Heart right ventricle (tissue), 16 donors: Measurements from ENCODE around the gene TPSD1. TPM values are rescaled to one million over a fixed set of nuclear protein-coding genes. Genes with fewer than 3 reads are reported as not detected.

ENCODE experiments used
- ATAC-seq, 8 donors: fragments of 200-7000 bp; cut with Tn5 transposase; one replicate each; pipeline ENCODE4 v1.9.1; 2020; ENCODE audit warnings: mild to moderate bottlenecking in 8 of 8, moderate library complexity in 8 of 8, moderate number of reproducible peaks in 1 of 8
- DNase-seq, 2 donors: peaks; one replicate each; pipeline ENCODE4 v3.0.0-alpha.2; 2020
- H3K27ac ChIP-seq, 10 donors: fragments of 200-600 bp; sonication (generic) in 2 of 10; one replicate each; pipeline versions ENCODE4 v1.5.0 to v1.8.0; 2020 to 2022; ENCODE audit warnings: mild to moderate bottlenecking in 3 of 10
- H3K27me3 ChIP-seq, 7 donors: fragments of 200-600 bp; one replicate each; pipeline ENCODE4 v1.8.0; 2021 to 2022; ENCODE audit warnings: mild to moderate bottlenecking in 2 of 7
- H3K36me3 ChIP-seq, 9 donors: fragments of 200-600 bp; sonication (generic) in 1 of 9; one replicate each; pipeline versions ENCODE4 v1.5.0 to v1.8.0; 2020 to 2022; ENCODE audit warnings: mild to moderate bottlenecking in 2 of 9
- H3K4me1 ChIP-seq, 9 donors: fragments of 200-600 bp; sonication (generic) in 1 of 9; one replicate each; pipeline versions ENCODE4 v1.5.0 to v1.8.0; 2020 to 2022; ENCODE audit warnings: mild to moderate bottlenecking in 4 of 9
- H3K4me3 ChIP-seq, 10 donors: fragments of 200-600 bp; sonication (generic) in 2 of 10; one replicate each; pipeline versions ENCODE4 v1.5.0 to v1.8.0; 2020 to 2022; ENCODE audit warnings: mild to moderate bottlenecking in 7 of 10, moderate library complexity in 2 of 10
- H3K9me3 ChIP-seq, 11 donors: fragments of 200-600 bp in 10 of 11; sonication (generic) in 2 of 11; one replicate each; pipeline versions ENCODE4 v1.5.0 to v1.8.0; 2013 to 2022; ENCODE audit warnings: mild to moderate bottlenecking in 2 of 11, control low read depth in 1 of 11, moderate library complexity in 1 of 11
- WGBS, 2 donors: extraction: QIAGEN DNeasy Blood & Tissue Kit; methylation state at CpG; one replicate each; pipeline ENCODE4 v1.1.7; 2013; ENCODE audit warnings: inconsistent platforms in 1 of 2; 5-methylcytosine and 5-hydroxymethylcytosine counted together
- intact Hi-C, 10 donors: fragments of 100-400 bp; cut with DNase I; formaldehyde crosslinking; loops; one replicate each; pipeline versions ENCODE4 v1.11.1 to v1.14.2; 2022
- polyA plus RNA-seq, 2 donors: library from polyadenylated mRNA; stranded (reverse); fragments of 200-250 nt; gene quantifications; one replicate each; pipeline ENCODE4 v1.2.3, GENCODE V29; 2013
- total RNA-seq, 10 donors: library from RNA; stranded (reverse); fragmentation: NEBNext Ultra II Directional in 3 of 10; extraction: Animal tissue kit (Norgen Biotek cat#: 25700) in 3 of 10; gene quantifications; one replicate each; pipeline versions ENCODE4 v1.2.1 to v1.2.4, GENCODE V29; 2021 to 2023
- TF ChIP-seq, protein P1 (sequence below), 9 donors: fragments of 200-600 bp; sonication (generic) in 2 of 9; IDR thresholded peaks; one replicate each; pipeline versions ENCODE4 v1.5.0 to v1.8.0; 2021 to 2022; ENCODE audit warnings: antibody characterized with exemption in 9 of 9, mild to moderate bottlenecking in 5 of 9, moderate library complexity in 1 of 9
- donor health status: Arrhythmogenic right ventricular cardiomyopathy.
- donor health status: ischemic (EF 13 %, LVEDD 7.1; RV severe dilation, severe dysfunction).
- donor health status: healthy with polysubstance abuse.
- donor health status: DM: no; HTN: yes; CAD: no.
- donor health status: DM: no; HTN: no; CAD: no.
- donor health status: ischemic (EF 25% LVEDD 6.9; RV normal size, moderate dysfunction).
- donor health status: ischemic (EF 25% LVEDD 5.7; RV mildly dilated, moderate dysfunction).
- donor health status: healthy.
- donor health status: DM: yes; HTN: yes; CAD: no.
- donor health status: Ischemic cardiomyopathy.
- donor health status: ischemic (EF 35%, LVEDD 5.7; RV mildly dilated, moderate dysfunction).
- donor health status: nonischemic (EF 11% LVEDD 7.7; RV severe dilation, severe dysfunction).
- donor health status: DM: yes; HTN: yes; CAD: no.
- donor health status: PGD.
- donor health status: ischemic (EF 29% LVEDD 5.4; RV normal size, mild dysfunction).
- donor health status: nonischemic (EF 23%, LVEDD 6.1; RV moderate dilation, normal function).

The TPSD1 gene
- total and polyA plus RNA-seq, 12 donors: 0.12 to 0.51 (median 0.33) TPM; not detected in 7

GRCh38 chr16:1276580-1276878, 20.7 kb downstream of the TPSD1 start:
- Histone ChIP-seq H3K36me3 (no peaks in the 10 kb centered on the region), H3K4me1 (peaks cover 0 to 7% (median 3%) of the 10 kb centered on the region in 9 donors), H3K4me3 (no peak overlapping the region), H3K27me3 (peaks cover 0 to 44% (median 34%) of the 10 kb centered on the region in 7 donors), H3K27ac (no peak overlapping the region), H3K9me3 (no peaks in the 10 kb centered on the region)
- intact Hi-C loops: no loop called here
- ATAC-seq: no peak
- TF ChIP-seq, protein P1, sequence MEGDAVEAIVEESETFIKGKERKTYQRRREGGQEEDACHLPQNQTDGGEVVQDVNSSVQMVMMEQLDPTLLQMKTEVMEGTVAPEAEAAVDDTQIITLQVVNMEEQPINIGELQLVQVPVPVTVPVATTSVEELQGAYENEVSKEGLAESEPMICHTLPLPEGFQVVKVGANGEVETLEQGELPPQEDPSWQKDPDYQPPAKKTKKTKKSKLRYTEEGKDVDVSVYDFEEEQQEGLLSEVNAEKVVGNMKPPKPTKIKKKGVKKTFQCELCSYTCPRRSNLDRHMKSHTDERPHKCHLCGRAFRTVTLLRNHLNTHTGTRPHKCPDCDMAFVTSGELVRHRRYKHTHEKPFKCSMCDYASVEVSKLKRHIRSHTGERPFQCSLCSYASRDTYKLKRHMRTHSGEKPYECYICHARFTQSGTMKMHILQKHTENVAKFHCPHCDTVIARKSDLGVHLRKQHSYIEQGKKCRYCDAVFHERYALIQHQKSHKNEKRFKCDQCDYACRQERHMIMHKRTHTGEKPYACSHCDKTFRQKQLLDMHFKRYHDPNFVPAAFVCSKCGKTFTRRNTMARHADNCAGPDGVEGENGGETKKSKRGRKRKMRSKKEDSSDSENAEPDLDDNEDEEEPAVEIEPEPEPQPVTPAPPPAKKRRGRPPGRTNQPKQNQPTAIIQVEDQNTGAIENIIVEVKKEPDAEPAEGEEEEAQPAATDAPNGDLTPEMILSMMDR (IDR thresholded peaks at IDR 0.05): no peak
- 85 to 86% methylated on average over 14 of the region's 14 CpGs for WGBS, 2 donors
- DNase-seq: no peak

- intact Hi-C loops: no loop called here
- peaks cover 0 to under 1% (median 0%) of the 10 kb centered on the region in 9 donors for H3K4me1 ChIP-seq
- 73 to 76% methylated on average over 18 to 19 of the region's 19 CpGs for WGBS, 2 donors
- TF ChIP-seq, protein P1 (IDR thresholded peaks at IDR 0.05): no peak
- no peaks in the 10 kb centered on the region for H3K36me3 ChIP-seq
- no peak overlapping the region for H3K27ac ChIP-seq
- H3K27me3 ChIP-seq: peaks cover 0 to 46% (median 34%) of the 10 kb centered on the region in 7 donors
- H3K9me3 ChIP-seq: no peaks in the 10 kb centered on the region
- DNase-seq: no peak
- no peak for ATAC-seq
- H3K4me3 ChIP-seq: no peak overlapping the region
Observed at GRCh38 chr16:1277151-1277598, 21.3 kb downstream of the TPSD1 start.

GRCh38 chr16:1277617-1278282, 21.9 kb downstream of the TPSD1 start:
- no peak for ATAC-seq
- no peak for DNase-seq
- TF ChIP-seq, protein P1 (IDR thresholded peaks at IDR 0.05): no peak
- Histone ChIP-seq H3K9me3 (no peaks in the 10 kb centered on the region), H3K4me1 (no peaks in the 10 kb centered on the region), H3K36me3 (no peaks in the 10 kb centered on the region), H3K27ac (no peak overlapping the region), H3K4me3 (no peak overlapping the region), H3K27me3 (peaks cover 0 to 45% (median 34%) of the 10 kb centered on the region in 7 donors)
- intact Hi-C loops: no loop called here
- 37 to 39% methylated on average over 19 to 21 of the region's 21 CpGs for WGBS, 2 donors

- ATAC-seq (no peak), DNase-seq (no peak)
- no peak overlapping the region for H3K4me3 ChIP-seq
- TF ChIP-seq, protein P1 (IDR thresholded peaks at IDR 0.05): no peak
- H3K9me3 ChIP-seq: no peaks in the 10 kb centered on the region
- peaks cover 0 to 45% (median 37%) of the 10 kb centered on the region in 7 donors for H3K27me3 ChIP-seq
- intact Hi-C loops: no loop called here
- H3K36me3 ChIP-seq: no peaks in the 10 kb centered on the region
- WGBS, 2 donors: 13 to 23% methylated on average over 17 to 18 of the region's 18 CpGs
- H3K4me1 ChIP-seq: no peaks in the 10 kb centered on the region
- no peak overlapping the region for H3K27ac ChIP-seq
Observed at GRCh38 chr16:1278477-1278876, 22.6 kb downstream of the TPSD1 start.
